OCI-LY3 (cell line): Measurements from ENCODE around the gene ITGA6.

ENCODE experiments used
- CTCF ChIP-seq: fragments of 200-600, 300-600 bp; sonication (generic); IDR thresholded peaks from 2 replicates; pipeline ENCODE4 v1.5.1; 2014; ENCODE audit warnings: antibody characterized with exemption, low read length, low read depth
- EZH2phosphoT487 ChIP-seq: fragments of 200-600 bp; shearing (Covaris generic); IDR thresholded peaks from 2 replicates; pipeline ENCODE4 v1.6.1; 2018; ENCODE audit warnings: antibody characterized with exemption, mixed run types, low read depth

GRCh38 chr2:172415157-172415864 is 12.1 kb upstream of the ITGA6 start:
- TF ChIP-seq CTCF (no peak), EZH2phosphoT487 (no peak)
